OCI-LY1 (cell line): Measurements from ENCODE around the gene CD46.

Experiments used
- H2AFZ ChIP-seq: fragments of 200-600 bp; sonication (generic), shearing (Covaris generic); 2 replicates; pipeline ENCODE4 v1.6.0; 2014; ENCODE audit warnings: antibody characterized with exemption, mild to moderate bottlenecking, low read length
- H3F3A ChIP-seq: fragments of 200-600 bp; sonication (generic), shearing (Covaris generic); 2 replicates; pipeline ENCODE4 v1.6.0; 2014; ENCODE audit warnings: mild to moderate bottlenecking, antibody characterized with exemption, low read length, moderate library complexity; ENCODE audit not compliant: insufficient read depth
- H3K27ac ChIP-seq: fragments of 200-600 bp; sonication (generic); 2 replicates; pipeline ENCODE4 v1.5.1; 2014; ENCODE audit warnings: low read length, mixed run types, mild to moderate bottlenecking, low read depth; ENCODE audit not compliant: poor library complexity, severe bottlenecking
- H3K27me3 ChIP-seq: fragments of 200-600 bp; sonication (generic); 2 replicates; pipeline ENCODE4 v1.6.0; 2014; ENCODE audit warnings: antibody characterized with exemption, mild to moderate bottlenecking, low read length, moderate library complexity; ENCODE audit not compliant: insufficient read depth
- H3K36me3 ChIP-seq: fragments of 200-600 bp; sonication (generic); 2 replicates; pipeline ENCODE4 v1.6.1; 2014; ENCODE audit warnings: mild to moderate bottlenecking, antibody characterized with exemption, low read length, moderate library complexity, mixed read lengths; ENCODE audit not compliant: insufficient read depth
- H3K4me1 ChIP-seq: fragments of 200-600 bp; sonication (generic); 2 replicates; pipeline ENCODE4 v1.5.1; 2014; ENCODE audit warnings: mild to moderate bottlenecking, low read length, moderate library complexity; ENCODE audit not compliant: insufficient read depth, severe bottlenecking
- H3K4me2 ChIP-seq: fragments of 200-600 bp; sonication (generic), shearing (Covaris generic); 2 replicates; pipeline ENCODE4 v1.6.1; 2014; ENCODE audit warnings: low read length
- H3K4me3 ChIP-seq: fragments of 200-600 bp; sonication (generic); 2 replicates; pipeline ENCODE4 v1.5.1; 2014; ENCODE audit warnings: low read length, low read depth, mild to moderate bottlenecking, mixed read lengths; ENCODE audit not compliant: poor library complexity, severe bottlenecking
- H3K79me2 ChIP-seq: fragments of 200-600 bp; shearing (Covaris generic); 2 replicates; pipeline ENCODE4 v1.6.1; 2016; ENCODE audit warnings: mixed run types, low read length, mixed read lengths; ENCODE audit not compliant: insufficient read depth
- H3K9ac ChIP-seq: fragments of 200-600 bp; sonication (generic), shearing (Covaris generic); 2 replicates; pipeline ENCODE4 v1.6.1; 2014; ENCODE audit warnings: mild to moderate bottlenecking, low read length, mixed read lengths
- H3K9me2 ChIP-seq: fragments of 200-600 bp; sonication (generic), shearing (Covaris generic); 2 replicates; pipeline ENCODE4 v1.6.1; 2014; ENCODE audit warnings: low read depth, mild to moderate bottlenecking, low read length, mixed read lengths
- H3K9me3 ChIP-seq: fragments of 200-600 bp; shearing (Covaris generic); 2 replicates; pipeline ENCODE4 v1.6.1; 2014; ENCODE audit warnings: low read length, mixed read lengths
- H4K20me1 ChIP-seq: fragments of 200-600 bp; sonication (generic), shearing (Covaris generic); 2 replicates; pipeline ENCODE4 v1.6.0; 2016; ENCODE audit warnings: mild to moderate bottlenecking, low read length; ENCODE audit not compliant: insufficient read depth
- EZH2 ChIP-seq: fragments of 200-600 bp; sonication (generic), shearing (Covaris generic); IDR thresholded peaks from 2 replicates; pipeline ENCODE4 v1.8.0; 2017; ENCODE audit warnings: borderline replicate concordance, mixed run types, mild to moderate bottlenecking, antibody characterized with exemption, low read length, moderate library complexity, mixed read lengths
- TF ChIP-seq, protein P1 (sequence below): fragments of 200-600 bp; sonication (generic), shearing (Covaris generic); IDR thresholded peaks from 2 replicates; pipeline ENCODE4 v1.5.1; 2017; ENCODE audit warnings: mild to moderate bottlenecking, antibody characterized with exemption, low read length, moderate library complexity, mixed read lengths

The CD46 gene

DNA sequence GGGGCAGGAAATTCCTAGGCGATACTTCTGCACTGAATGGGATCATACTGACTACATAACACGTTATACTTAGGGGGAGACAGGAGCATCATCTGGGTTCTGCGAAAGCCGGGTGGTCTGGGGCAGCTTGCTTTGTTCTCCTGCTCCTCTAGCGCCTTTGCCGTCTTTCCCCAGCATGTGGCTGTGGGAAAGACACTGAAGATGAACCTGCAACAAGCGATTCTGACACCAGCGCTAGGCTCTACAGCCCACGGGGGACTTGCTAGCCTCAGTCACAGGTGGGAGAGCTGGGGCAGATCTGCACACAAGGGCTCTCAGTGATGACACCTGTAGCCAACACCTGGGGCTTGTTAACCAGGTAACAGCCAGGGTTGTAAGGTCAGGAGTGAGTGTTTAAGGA is 51.8 kb downstream of the CD46 start:
- no peak overlapping the region for H2AFZ ChIP-seq
- H3K27ac ChIP-seq: no peak overlapping the region
- H3K36me3 ChIP-seq: peaks cover 83% of the 10 kb centered on the region
- H3K4me1 ChIP-seq: peaks cover 21% of the 10 kb centered on the region
- no peak overlapping the region for H3K4me3 ChIP-seq
- no peak overlapping the region for H3K9ac ChIP-seq
- H3K79me2 ChIP-seq: no peaks in the 10 kb centered on the region
- H3F3A ChIP-seq: no peaks in the 10 kb centered on the region; the same call in none of the 2 replicates
- H3K4me2 ChIP-seq: no peak overlapping the region
- H4K20me1 ChIP-seq: no peaks in the 10 kb centered on the region
- H3K27me3 ChIP-seq: no peaks in the 10 kb centered on the region
- TF ChIP-seq EZH2: no peak
- TF ChIP-seq, protein P1, sequence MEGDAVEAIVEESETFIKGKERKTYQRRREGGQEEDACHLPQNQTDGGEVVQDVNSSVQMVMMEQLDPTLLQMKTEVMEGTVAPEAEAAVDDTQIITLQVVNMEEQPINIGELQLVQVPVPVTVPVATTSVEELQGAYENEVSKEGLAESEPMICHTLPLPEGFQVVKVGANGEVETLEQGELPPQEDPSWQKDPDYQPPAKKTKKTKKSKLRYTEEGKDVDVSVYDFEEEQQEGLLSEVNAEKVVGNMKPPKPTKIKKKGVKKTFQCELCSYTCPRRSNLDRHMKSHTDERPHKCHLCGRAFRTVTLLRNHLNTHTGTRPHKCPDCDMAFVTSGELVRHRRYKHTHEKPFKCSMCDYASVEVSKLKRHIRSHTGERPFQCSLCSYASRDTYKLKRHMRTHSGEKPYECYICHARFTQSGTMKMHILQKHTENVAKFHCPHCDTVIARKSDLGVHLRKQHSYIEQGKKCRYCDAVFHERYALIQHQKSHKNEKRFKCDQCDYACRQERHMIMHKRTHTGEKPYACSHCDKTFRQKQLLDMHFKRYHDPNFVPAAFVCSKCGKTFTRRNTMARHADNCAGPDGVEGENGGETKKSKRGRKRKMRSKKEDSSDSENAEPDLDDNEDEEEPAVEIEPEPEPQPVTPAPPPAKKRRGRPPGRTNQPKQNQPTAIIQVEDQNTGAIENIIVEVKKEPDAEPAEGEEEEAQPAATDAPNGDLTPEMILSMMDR: no peak
- no peaks in the 10 kb centered on the region for H3K9me3 ChIP-seq
- no peaks in the 10 kb centered on the region for H3K9me2 ChIP-seq

DNA sequence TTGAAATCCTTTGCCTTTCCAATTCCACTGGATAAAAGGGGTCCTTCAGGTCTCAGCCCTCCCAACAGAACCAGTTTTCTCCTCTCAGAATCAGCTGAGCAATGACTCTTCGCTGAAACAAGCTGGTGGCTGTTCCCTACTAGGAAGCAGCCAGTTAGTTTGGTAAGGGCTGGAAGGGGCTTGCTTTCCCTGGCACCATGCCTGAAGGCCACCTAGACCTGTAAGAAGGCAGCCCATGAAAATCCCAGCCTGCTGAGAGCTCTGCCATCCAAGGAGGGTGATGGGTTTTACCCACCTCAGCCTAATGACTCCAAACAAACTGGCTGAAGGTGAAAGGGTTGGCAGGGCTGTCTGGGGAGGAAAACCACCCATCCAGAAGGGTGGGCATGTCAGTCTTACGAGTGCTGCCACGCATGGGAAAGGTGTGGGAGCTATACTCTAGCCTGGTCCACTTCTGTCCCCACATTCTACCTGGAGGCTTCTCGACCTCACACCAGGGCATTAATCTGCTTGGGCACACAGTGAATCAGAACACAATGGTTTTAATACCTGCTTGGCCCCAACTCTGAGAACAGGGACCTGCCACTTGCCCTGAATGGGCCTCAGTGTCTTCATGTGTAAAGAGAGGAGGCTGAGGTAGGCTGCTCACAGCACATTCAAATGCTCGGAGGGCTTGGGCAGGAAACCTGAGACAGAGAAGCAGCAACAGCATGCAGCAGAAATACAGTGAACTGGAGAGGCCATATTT is 53.0 kb downstream of the CD46 start:
- H2AFZ ChIP-seq: no peak overlapping the region
- H3K4me3 ChIP-seq: no peak overlapping the region
- no peaks in the 10 kb centered on the region; the same call in 1 of the 2 replicates for H3F3A ChIP-seq
- H3K79me2 ChIP-seq: no peaks in the 10 kb centered on the region
- no peak overlapping the region for H3K4me2 ChIP-seq
- H3K36me3 ChIP-seq: peaks cover 95% of the 10 kb centered on the region
- H3K27ac ChIP-seq: no peak overlapping the region
- H3K9me3 ChIP-seq: no peaks in the 10 kb centered on the region
- no peaks in the 10 kb centered on the region for H3K27me3 ChIP-seq
- no peak overlapping the region for H3K9ac ChIP-seq
- no peaks in the 10 kb centered on the region for H3K9me2 ChIP-seq
- H3K4me1 ChIP-seq: peaks cover 10% of the 10 kb centered on the region
- H4K20me1 ChIP-seq: no peaks in the 10 kb centered on the region
- no peak for TF ChIP-seq EZH2
- TF ChIP-seq, protein P1: no peak

GRCh38 chr1:207805841-207806421 is 54.1 kb downstream of the CD46 start:
- H3K9me2 ChIP-seq: no peaks in the 10 kb centered on the region
- H3K9me3 ChIP-seq: no peaks in the 10 kb centered on the region
- TF ChIP-seq EZH2: no peak
- TF ChIP-seq, protein P1: no peak
- no peak overlapping the region for H3K4me2 ChIP-seq
- no peak overlapping the region for H3K27ac ChIP-seq
- no peak overlapping the region for H2AFZ ChIP-seq
- peaks cover 5% of the 10 kb centered on the region; the same call in 1 of the 2 replicates for H3K79me2 ChIP-seq
- no peaks in the 10 kb centered on the region for H3K27me3 ChIP-seq
- H3K36me3 ChIP-seq: peaks cover 98% of the 10 kb centered on the region
- H3K9ac ChIP-seq: no peak overlapping the region
- no peaks in the 10 kb centered on the region; the same call in 1 of the 2 replicates for H3F3A ChIP-seq
- H3K4me1 ChIP-seq: peaks cover 3% of the 10 kb centered on the region
- H4K20me1 ChIP-seq: no peaks in the 10 kb centered on the region
- H3K4me3 ChIP-seq: no peak overlapping the region
